Vagina (tissue), 2 donors: ENCODE results near the gene PITPNM1.

Source experiments
- POLR2A ChIP-seq, 2 donors: fragments of 450-650 bp; IDR thresholded peaks; one replicate each; pipeline ENCODE4 v1.6.1; 2017; ENCODE audit warnings: antibody characterized with exemption in 2 of 2, mild to moderate bottlenecking in 2 of 2, moderate library complexity in 2 of 2
- POLR2AphosphoS5 ChIP-seq, 2 donors: sonication (generic); formaldehyde crosslinking; IDR thresholded peaks; one replicate each; pipeline ENCODE4 v1.9.0; 2017; ENCODE audit warnings: antibody characterized with exemption in 2 of 2, mild to moderate bottlenecking in 2 of 2, low read depth in 1 of 2; ENCODE audit not compliant: insufficient read depth in 1 of 2
- TF ChIP-seq, protein P1 (sequence below), 3 experiments: fragments of 450-650 bp in 2 of 3; fragments of 200-600 bp in 1 of 3; sonication (generic) in 1 of 3; IDR thresholded peaks; one replicate each; pipeline ENCODE4 v1.5.1; 2017 to 2019; ENCODE audit warnings: antibody characterized with exemption in 3 of 3, mild to moderate bottlenecking in 2 of 3, moderate library complexity in 2 of 3

DNA sequence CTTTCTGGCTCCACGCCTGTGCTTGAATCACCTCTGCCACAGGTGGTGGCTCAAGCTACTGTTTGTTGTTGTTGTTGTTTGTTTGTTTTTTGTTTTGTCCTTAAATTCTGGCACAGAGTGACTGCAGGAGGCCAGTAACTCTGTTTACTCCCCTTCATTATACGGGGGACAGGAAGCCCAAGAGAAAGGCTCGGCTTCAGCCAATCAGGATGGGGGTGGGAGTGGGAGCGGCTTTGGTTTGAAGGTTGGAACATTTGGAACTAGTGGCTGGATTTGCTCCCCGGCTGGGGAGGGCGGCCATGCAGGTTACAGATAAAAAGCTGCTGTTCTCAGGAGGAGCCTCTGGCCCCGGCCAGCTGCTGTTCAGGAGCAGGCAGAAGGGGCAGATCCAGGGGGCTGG is 37.8 kb upstream of the PITPNM1 start:
- TF ChIP-seq, protein P1, sequence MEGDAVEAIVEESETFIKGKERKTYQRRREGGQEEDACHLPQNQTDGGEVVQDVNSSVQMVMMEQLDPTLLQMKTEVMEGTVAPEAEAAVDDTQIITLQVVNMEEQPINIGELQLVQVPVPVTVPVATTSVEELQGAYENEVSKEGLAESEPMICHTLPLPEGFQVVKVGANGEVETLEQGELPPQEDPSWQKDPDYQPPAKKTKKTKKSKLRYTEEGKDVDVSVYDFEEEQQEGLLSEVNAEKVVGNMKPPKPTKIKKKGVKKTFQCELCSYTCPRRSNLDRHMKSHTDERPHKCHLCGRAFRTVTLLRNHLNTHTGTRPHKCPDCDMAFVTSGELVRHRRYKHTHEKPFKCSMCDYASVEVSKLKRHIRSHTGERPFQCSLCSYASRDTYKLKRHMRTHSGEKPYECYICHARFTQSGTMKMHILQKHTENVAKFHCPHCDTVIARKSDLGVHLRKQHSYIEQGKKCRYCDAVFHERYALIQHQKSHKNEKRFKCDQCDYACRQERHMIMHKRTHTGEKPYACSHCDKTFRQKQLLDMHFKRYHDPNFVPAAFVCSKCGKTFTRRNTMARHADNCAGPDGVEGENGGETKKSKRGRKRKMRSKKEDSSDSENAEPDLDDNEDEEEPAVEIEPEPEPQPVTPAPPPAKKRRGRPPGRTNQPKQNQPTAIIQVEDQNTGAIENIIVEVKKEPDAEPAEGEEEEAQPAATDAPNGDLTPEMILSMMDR (IDR thresholded peaks at IDR 0.05) = no peak
- TF ChIP-seq POLR2A (IDR thresholded peaks at IDR 0.05) (no peak), POLR2AphosphoS5 (IDR thresholded peaks at IDR 0.05; ENCODE audit: insufficient read depth in 1 of 2, low read depth in 1 of 2) (no peak)
